Activated CD4-positive, alpha-beta T cell treated with anti-CD3 and anti-CD28 coated beads, Interleukin-2, amount 10 ng/mL, durations not matched to agents 7 days and 5 days (primary cell): Measurements from ENCODE around the gene FAM78A. TPM values are rescaled to one million over a fixed set of nuclear protein-coding genes. Genes with fewer than 3 reads are reported as not detected.
"Not testable (repeated sequence)": the region's sequence is repeated elsewhere in the genome, so short reads cannot be mapped to it uniquely, and the experiment has no call there.

Source experiments
- CTCF ChIA-PET: fragments of 350-600 bp; sonication (Branson Sonifier 250); formaldehyde crosslinking; loops from one replicate; lab custom pipeline; 2021; ENCODE audit warnings: antibody characterized with exemption; lab: Charles Lee
- POLR2A ChIA-PET: fragments of 350-600 bp; sonication (Branson Sonifier 250); formaldehyde crosslinking; loops from one replicate; lab custom pipeline; 2021; ENCODE audit warnings: antibody characterized with exemption; lab: Charles Lee
- DNase-seq: peaks from one replicate; pipeline ENCODE4 v3.0.0-alpha.2; 2020
- H3K27ac Mint-ChIP-seq: one replicate; pipeline ENCODE4 v1.8.0; 2021; ENCODE audit warnings: mild to moderate bottlenecking, moderate library complexity, mixed read lengths
- H3K27me3 Mint-ChIP-seq: one replicate; pipeline ENCODE4 v1.8.0; 2021; ENCODE audit warnings: mixed read lengths
- H3K36me3 Mint-ChIP-seq: one replicate; pipeline ENCODE4 v1.8.0; 2021; ENCODE audit warnings: low read depth, mixed read lengths
- H3K4me1 Mint-ChIP-seq: one replicate; pipeline ENCODE4 v1.8.0; 2021; ENCODE audit warnings: mixed read lengths
- H3K4me3 Mint-ChIP-seq: one replicate; pipeline ENCODE4 v1.8.0; 2021; ENCODE audit warnings: mild to moderate bottlenecking, moderate library complexity, mixed read lengths
- H3K9me3 Mint-ChIP-seq: one replicate; pipeline ENCODE4 v1.8.0; 2021; ENCODE audit warnings: mixed read lengths
- total RNA-seq, 2 experiments: library from RNA; stranded (reverse); gene quantifications; one replicate each; pipeline ENCODE4 v1.2.3, GENCODE V29; 2021

The FAM78A gene
- total RNA-seq, 2 experiments from 2014 or later: 118 to 128 TPM

DNA sequence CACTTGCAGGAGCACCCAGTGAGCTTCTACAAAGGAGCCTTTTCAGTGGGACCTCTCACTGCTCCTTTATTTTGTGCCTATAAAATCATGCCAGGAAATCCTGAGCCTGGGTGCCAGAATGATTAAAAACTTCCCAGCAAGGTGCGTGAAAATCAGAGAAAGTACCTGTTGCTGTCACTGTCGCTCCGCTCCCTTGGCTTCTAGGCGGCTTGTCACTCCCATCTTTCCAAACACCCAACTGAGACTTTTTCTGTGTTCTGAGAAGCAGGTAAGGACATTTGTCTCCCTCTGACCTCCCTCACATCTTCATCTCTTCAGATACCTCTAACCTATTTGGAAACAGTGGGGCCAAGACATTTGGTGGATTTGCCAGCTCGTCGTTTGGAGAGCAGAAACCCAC is 53.9 kb downstream of the FAM78A start:
- H3K4me3 Mint-ChIP-seq: no peak overlapping the region
- no peak overlapping the region for H3K27ac Mint-ChIP-seq
- H3K4me1 Mint-ChIP-seq: peaks cover 5% of the 10 kb centered on the region
- no peaks in the 10 kb centered on the region for H3K9me3 Mint-ChIP-seq
- no peaks in the 10 kb centered on the region for H3K27me3 Mint-ChIP-seq
- POLR2A ChIA-PET: no interaction called here
- CTCF ChIA-PET: no interaction called here
- DNase-seq: no peak
- H3K36me3 Mint-ChIP-seq: peaks cover 34% of the 10 kb centered on the region

DNA sequence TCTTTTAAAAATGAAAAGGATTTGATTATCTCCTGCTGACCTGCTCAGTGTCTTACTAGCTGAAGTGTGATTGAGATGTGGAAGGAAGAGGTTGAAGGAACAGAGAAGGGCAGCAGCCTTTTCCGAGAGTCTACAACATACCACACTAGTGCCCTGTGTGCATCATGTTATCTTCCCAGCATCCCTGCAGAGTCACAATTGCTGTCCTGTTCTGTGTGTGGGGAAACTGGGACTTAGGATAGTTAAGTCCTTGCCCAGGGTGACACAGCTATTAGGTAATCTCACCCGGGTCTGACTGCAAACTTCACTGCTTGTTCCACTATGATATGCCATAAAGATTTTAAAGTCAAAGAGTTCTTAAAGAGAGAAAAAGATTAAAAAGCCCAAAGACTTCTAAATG is 55.8 kb downstream of the FAM78A start:
- ChIA-PET CTCF (no interaction called here), POLR2A (no interaction called here)
- peaks cover 6% of the 10 kb centered on the region for H3K4me1 Mint-ChIP-seq
- no peaks in the 10 kb centered on the region for H3K9me3 Mint-ChIP-seq
- H3K4me3 Mint-ChIP-seq: no peak overlapping the region
- H3K27me3 Mint-ChIP-seq: no peaks in the 10 kb centered on the region
- H3K27ac Mint-ChIP-seq: no peak overlapping the region
- no peak for DNase-seq
- peaks cover 37% of the 10 kb centered on the region for H3K36me3 Mint-ChIP-seq

DNA sequence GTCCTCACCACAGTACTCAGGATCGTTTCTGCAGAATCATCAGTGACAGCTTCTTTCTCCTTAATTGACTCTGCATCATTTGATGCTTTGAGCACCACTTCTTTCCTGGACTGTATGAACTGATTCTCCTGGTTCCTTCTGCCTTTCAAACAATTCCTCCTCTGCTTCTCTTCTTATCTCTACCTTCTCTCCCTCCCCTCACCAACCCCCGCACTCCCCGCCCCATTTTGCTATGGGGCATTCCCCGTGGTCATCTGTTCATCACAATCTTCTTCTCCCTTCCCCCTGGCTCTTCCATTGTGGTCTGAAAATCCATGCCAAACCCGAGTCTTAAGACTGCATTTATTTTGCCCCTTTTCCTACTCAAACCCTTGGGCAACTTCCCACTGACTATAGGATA is 57.9 kb downstream of the FAM78A start:
- CTCF ChIA-PET: no interaction called here
- peaks cover 36% of the 10 kb centered on the region for H3K36me3 Mint-ChIP-seq
- H3K27ac Mint-ChIP-seq: no peak overlapping the region

DNA sequence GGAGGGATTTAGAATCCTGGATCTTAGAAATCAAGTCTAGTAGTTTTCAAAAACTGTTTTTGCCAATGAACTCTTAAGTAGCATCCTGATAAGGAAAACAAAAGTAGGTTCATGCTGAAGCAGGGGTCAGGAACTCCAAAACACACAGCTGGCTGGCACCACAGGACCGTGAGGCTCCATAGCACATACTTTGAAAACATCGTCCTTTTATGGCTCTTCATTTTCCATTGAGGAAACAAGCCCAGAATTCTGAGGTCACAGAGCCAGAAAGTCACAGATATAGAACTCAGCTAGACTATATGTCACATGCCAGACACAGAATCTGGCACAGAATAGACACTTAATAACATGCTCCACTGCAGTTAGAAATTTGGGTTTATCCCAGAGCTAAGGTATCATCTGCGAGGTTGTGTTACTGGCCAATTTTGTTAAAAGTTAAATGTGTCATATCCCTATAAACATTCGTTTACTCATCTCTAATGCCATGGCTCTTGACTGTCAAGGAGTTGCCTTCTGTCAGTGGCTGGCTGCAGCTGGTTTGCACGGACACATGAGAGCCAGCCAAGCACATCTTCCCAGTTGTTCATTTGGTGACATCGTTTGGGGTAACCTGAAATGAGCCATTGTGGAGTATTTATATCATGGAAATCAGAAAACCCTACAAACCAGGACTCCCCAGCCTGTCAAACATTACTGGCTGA is 58.8 kb downstream of the FAM78A start:
- Mint-ChIP-seq H3K4me3 (no peak overlapping the region), H3K36me3 (peaks cover 40% of the 10 kb centered on the region), H3K27me3 (no peaks in the 10 kb centered on the region), H3K4me1 (peaks cover 1% of the 10 kb centered on the region), H3K9me3 (peaks cover 3% of the 10 kb centered on the region), H3K27ac (no peak overlapping the region)
- ChIA-PET POLR2A (no interaction called here), CTCF (interaction anchor here (0.6 kb wide), 1 partner anchor 85 kb away, joined by 5 read pairs; no protein-coding TSS in a partner anchor)
- no peak for DNase-seq

More for the DNA sequence above, 57.9 kb downstream of the FAM78A start:
- Mint-ChIP-seq H3K4me1 (peaks cover 1% of the 10 kb centered on the region), H3K9me3 (no peaks in the 10 kb centered on the region), H3K27me3 (no peaks in the 10 kb centered on the region), H3K4me3 (no peak overlapping the region)
- POLR2A ChIA-PET: no interaction called here
- no peak for DNase-seq

DNA sequence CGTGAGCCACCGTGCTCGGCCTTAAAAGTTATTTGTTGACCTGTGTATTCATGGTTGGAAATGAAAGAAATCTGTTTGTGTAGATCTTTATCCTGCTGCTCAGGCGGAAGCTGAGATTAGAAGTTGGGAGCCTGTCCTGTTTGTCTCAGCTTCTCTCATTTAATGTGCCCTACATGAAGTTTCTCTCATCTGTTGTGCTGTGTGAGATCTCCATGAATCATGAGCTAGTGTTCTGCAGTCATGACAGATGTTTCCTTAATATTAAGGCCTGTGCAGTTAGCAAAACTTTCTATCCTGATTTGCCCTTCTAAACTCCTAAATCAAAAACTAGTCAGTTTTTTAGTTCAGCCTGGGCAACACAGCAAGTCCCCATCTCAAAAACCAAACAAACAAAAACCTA is 59.5 kb downstream of the FAM78A start:
- peaks cover 1% of the 10 kb centered on the region for H3K4me1 Mint-ChIP-seq
- H3K27ac Mint-ChIP-seq: no peak overlapping the region
- DNase-seq: no peak
- H3K4me3 Mint-ChIP-seq: no peak overlapping the region
- no peaks in the 10 kb centered on the region for H3K27me3 Mint-ChIP-seq
- H3K36me3 Mint-ChIP-seq: peaks cover 45% of the 10 kb centered on the region
- ChIA-PET CTCF (no interaction called here), POLR2A (no interaction called here)
- H3K9me3 Mint-ChIP-seq: peaks cover 8% of the 10 kb centered on the region

DNA sequence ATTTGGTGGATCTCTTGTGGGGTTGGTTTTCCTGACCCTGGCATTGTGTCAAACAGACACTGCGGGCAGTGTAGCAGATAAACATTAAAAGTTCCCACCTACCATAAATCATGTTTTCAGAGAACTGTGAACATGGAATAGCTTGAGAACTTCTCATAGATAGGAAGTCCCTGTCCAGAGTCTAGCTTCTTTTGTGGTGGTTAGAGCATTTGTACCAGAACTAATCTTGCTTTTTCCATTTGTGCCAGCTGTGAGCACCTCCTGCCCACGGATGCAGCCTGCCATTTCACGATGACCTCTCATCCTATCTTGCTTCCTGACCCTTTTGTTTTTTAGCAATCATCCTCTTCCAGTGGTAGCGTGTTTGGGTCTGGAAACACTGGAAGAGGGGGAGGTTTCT is 61.4 kb downstream of the FAM78A start:
- ChIA-PET CTCF (interaction anchor here (0.9 kb wide), 1 partner anchor 16 kb away, joined by 4 read pairs; no protein-coding TSS in a partner anchor), POLR2A (interaction anchor here (0.6 kb wide), 1 partner anchor 42 kb away, joined by 3 read pairs; no protein-coding TSS in a partner anchor)
- Mint-ChIP-seq H3K27ac (no peak overlapping the region), H3K4me1 (peaks cover 1% of the 10 kb centered on the region), H3K4me3 (no peak overlapping the region), H3K27me3 (no peaks in the 10 kb centered on the region), H3K9me3 (peaks cover 22% of the 10 kb centered on the region), H3K36me3 (peaks cover 58% of the 10 kb centered on the region)
- no peak for DNase-seq

DNA sequence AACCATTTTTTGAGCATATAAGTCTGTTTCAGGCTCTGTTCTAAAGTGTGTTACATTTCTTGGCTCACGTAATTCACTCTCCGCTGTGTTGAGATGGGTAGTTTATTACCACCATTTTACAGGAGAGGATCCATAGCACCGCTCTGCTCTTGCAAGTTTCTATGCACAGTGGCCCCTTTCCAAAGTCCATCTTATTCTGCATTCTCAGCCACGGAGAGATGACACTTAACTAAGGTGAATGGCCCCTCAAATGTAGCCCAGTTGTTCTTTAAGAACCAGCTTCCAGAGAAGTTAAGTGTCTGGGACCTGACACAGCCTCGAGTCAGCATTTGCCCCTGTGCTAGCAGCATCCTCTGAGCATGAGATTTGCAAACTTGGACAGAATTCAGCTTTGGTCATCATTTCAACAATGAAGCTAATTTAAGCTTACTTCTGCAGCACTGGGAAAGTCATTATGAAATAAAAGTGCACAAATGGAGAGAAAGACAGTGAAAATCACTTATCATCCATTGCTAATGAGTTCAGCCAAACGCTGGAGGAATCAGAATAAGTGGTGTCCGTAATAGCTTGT is 61.9 kb downstream of the FAM78A start:
- CTCF ChIA-PET: no interaction called here
- Mint-ChIP-seq H3K4me1 (peaks cover 1% of the 10 kb centered on the region), H3K4me3 (no peak overlapping the region), H3K9me3 (peaks cover 22% of the 10 kb centered on the region), H3K36me3 (peaks cover 62% of the 10 kb centered on the region), H3K27me3 (no peaks in the 10 kb centered on the region), H3K27ac (no peak overlapping the region)
- no peak for DNase-seq
- POLR2A ChIA-PET: no interaction called here

DNA sequence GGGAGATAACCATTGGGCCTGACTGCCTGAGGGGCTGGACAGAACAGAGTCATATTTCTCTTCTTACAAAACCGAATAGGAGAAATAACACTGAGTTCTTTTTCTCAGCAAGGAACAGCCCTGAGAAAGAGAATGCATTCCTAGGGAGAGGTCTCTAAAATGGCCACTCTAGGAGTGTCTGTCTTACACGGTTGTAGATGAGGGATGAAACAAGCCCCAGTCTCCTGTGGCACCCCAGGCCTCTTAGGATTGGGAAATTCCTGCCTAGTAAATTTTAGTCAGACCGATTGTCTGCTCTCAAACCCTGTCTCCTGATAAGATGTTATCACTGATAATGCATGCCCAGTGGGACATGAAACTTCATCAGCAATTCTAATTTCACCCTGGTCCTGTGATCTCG is 64.4 kb downstream of the FAM78A start:
- POLR2A ChIA-PET, H3K4me3 Mint-ChIP-seq, DNase-seq, CTCF ChIA-PET, H3K27me3 Mint-ChIP-seq, H3K27ac Mint-ChIP-seq, H3K4me1 Mint-ChIP-seq: not testable (repeated sequence)
- peaks cover 22% of the 10 kb centered on the region for H3K9me3 Mint-ChIP-seq
- H3K36me3 Mint-ChIP-seq: peaks cover 56% of the 10 kb centered on the region

Other genes with a start within 250 kb of the FAM78A start
- 1 to 10 TPM in 1 of 2 experiments, under 1 TPM in 1; 0.37 to 1.4 TPM for gene AIF1L, start 180.0 kb downstream of the FAM78A start, total RNA-seq
- 10 to 100 TPM; 58.0 to 69.4 TPM for gene NUP214, start 150.9 kb downstream of the FAM78A start, total RNA-seq
- under 1 TPM in 1 of 2 experiments, not detected in 1; 0.21 TPM for gene PLPP7, start 13.2 kb upstream of the FAM78A start, total RNA-seq
- gene PRRC2B, start 117.6 kb upstream of the FAM78A start, total RNA-seq: 100 to 1,000 TPM; 281 to 303 TPM
- 10 to 100 TPM; 47.7 to 54.1 TPM for gene POMT1, start 226.4 kb upstream of the FAM78A start, total RNA-seq